K562 (cell line): Measurements from ENCODE around the gene RNASE7. TPM values are rescaled to one million over a fixed set of nuclear protein-coding genes. Genes with fewer than 3 reads are reported as not detected.

ENCODE experiments used
- ATAC-seq: fragments of 200-7000 bp; cut with Tn5 transposase; 3 replicates; pipeline ENCODE4 v1.9.1; 2020; ENCODE audit warnings: moderate library complexity
- BruUV-seq: library from RNA; stranded (reverse); fragments of 400-500 nt; replicated peaks from 2 replicates; lab custom pipeline; 2021; lab: Mats Ljungman, UMichigan
- CTCF ChIA-PET: fragments of 300-600 bp; formaldehyde crosslinking; extraction: SDS; loops from one replicate; lab custom pipeline; 2021; ENCODE audit warnings: low intra/inter-chr PET ratio; lab: Yijun Ruan, JAX
- POLR2A ChIA-PET: fragments of 300-600, 350-650 bp; sonication (Branson Sonifier 250); formaldehyde crosslinking; extraction: SDS; loops from one replicate; lab custom pipeline; 2021; ENCODE audit warnings: antibody characterized with exemption, inconsistent platforms; lab: Yijun Ruan, JAX
- DNase-seq, 4 experiments: peaks; one replicate each; pipeline versions ENCODE4 v3.0.0 to v3.0.0-alpha.2; 2011 to 2018; ENCODE audit warnings: low spot score in 3 of 4, mixed read lengths in 3 of 4; ENCODE audit errors: extremely low read depth in 1 of 4
- FAIRE-seq: peaks from 2 replicates; lab custom pipeline; 2011; peaks lifted over from hg19 to GRCh38; lab: Jason Lieb, UNC
- H2AFZ ChIP-seq: 2 replicates; pipeline ENCODE4 v1.6.0; 2011; ENCODE audit warnings: low read depth, low read length, control low read depth, inconsistent platforms
- H3K27ac ChIP-seq: fragments of 200-600 bp; 3 replicates; pipeline ENCODE4 v1.8.0; 2011; ENCODE audit warnings: low read depth, mild to moderate bottlenecking, control low read depth, inconsistent platforms, low read length, moderate library complexity, mixed read lengths; ENCODE audit errors: extremely low read depth
- H3K27me3 ChIP-seq, 2 experiments: fragments of 300-600 bp in 1 of 2; 2 replicates in 1 of 2; 3 replicates in 1 of 2; pipeline versions ENCODE4 v1.6.0 to v1.8.0; 2011; ENCODE audit warnings: inconsistent platforms in 2 of 2, low read length in 2 of 2, mild to moderate bottlenecking in 1 of 2, mixed read lengths in 1 of 2, moderate library complexity in 1 of 2; ENCODE audit not compliant: control insufficient read depth in 2 of 2, insufficient read depth in 2 of 2
- H3K36me3 ChIP-seq: fragments of 300-600 bp; 3 replicates; pipeline ENCODE4 v1.8.0; 2011; ENCODE audit warnings: mild to moderate bottlenecking, low read length, inconsistent platforms; ENCODE audit not compliant: control insufficient read depth, insufficient read depth
- H3K4me1 ChIP-seq, 2 experiments: fragments of 200-600 bp in 1 of 2; replicated peaks in 1 of 2; 2 replicates in 1 of 2; 3 replicates in 1 of 2; pipeline versions ENCODE4 v1.5.1 to v1.8.0; 2011; ENCODE audit warnings: inconsistent platforms in 2 of 2, low read length in 2 of 2, mild to moderate bottlenecking in 1 of 2, mixed read lengths in 1 of 2, moderate library complexity in 1 of 2; ENCODE audit not compliant: control insufficient read depth in 2 of 2, insufficient read depth in 2 of 2
- H3K4me2 ChIP-seq: 2 replicates; pipeline ENCODE4 v1.6.1; 2011; ENCODE audit warnings: low read length, control low read depth, inconsistent platforms, mixed read lengths; ENCODE audit not compliant: insufficient read depth
- H3K4me3 ChIP-seq: fragments of 200-600 bp; sonication (generic), shearing (Covaris generic); 2 replicates; pipeline ENCODE4 v1.5.1; 2016; ENCODE audit warnings: control low read depth, inconsistent platforms
- H3K79me2 ChIP-seq: fragments of 200-600 bp; 3 replicates; pipeline ENCODE4 v1.8.0; 2011; ENCODE audit warnings: low read length, inconsistent platforms; ENCODE audit not compliant: control insufficient read depth, insufficient read depth
- H3K9ac ChIP-seq, 2 experiments: 2 replicates each; pipeline versions ENCODE4 v1.6.0 to v1.6.1; 2011; ENCODE audit warnings: low read depth in 2 of 2, low read length in 2 of 2, control low read depth in 1 of 2, inconsistent platforms in 1 of 2, mild to moderate bottlenecking in 1 of 2, mixed read lengths in 1 of 2; ENCODE audit not compliant: insufficient read depth in 1 of 2
- H3K9me1 ChIP-seq: one replicate; pipeline ENCODE4 v1.6.0; 2011; ENCODE audit warnings: inconsistent platforms, mild to moderate bottlenecking, low read length, moderate library complexity; ENCODE audit not compliant: control insufficient read depth, insufficient read depth
- H3K9me3 ChIP-seq: replicated peaks from 2 replicates; pipeline ENCODE4 v1.5.1; 2011; ENCODE audit warnings: low read depth, low read length, inconsistent platforms; ENCODE audit not compliant: control insufficient read depth, insufficient read depth
- H4K20me1 ChIP-seq: replicated peaks from 2 replicates; pipeline ENCODE4 v1.6.1; 2011; ENCODE audit warnings: low read length, inconsistent platforms, mixed read lengths; ENCODE audit not compliant: control insufficient read depth, insufficient read depth
- CBX5 ChIP-seq: IDR thresholded peaks from 2 replicates; pipeline ENCODE4 v1.6.1; 2014; ENCODE audit warnings: low read depth, borderline replicate concordance
- CREB3L1 ChIP-seq: fragments of 450-650 bp; IDR thresholded peaks from 2 replicates; pipeline ENCODE4 v1.6.1; 2014; ENCODE audit warnings: low read depth, mild to moderate bottlenecking, moderate library complexity, borderline replicate concordance
- DNMT1 ChIP-seq: fragments of 450-650 bp; IDR thresholded peaks from 2 replicates; pipeline ENCODE4 v1.6.1; 2016; ENCODE audit warnings: antibody characterized with exemption, mild to moderate bottlenecking
- E2F3 ChIP-seq: fragments of 250-450 bp; sonication (Bioruptor Pico); IDR thresholded peaks from 2 replicates; pipeline ENCODE4 v1.4.0; 2020; ENCODE audit warnings: mild to moderate bottlenecking
- MECOM ChIP-seq: fragments of 250-450 bp; sonication (Bioruptor Pico); IDR thresholded peaks from 2 replicates; pipeline ENCODE4 v1.8.0; 2022; ENCODE audit warnings: inconsistent platforms
- MEF2D ChIP-seq: conservative IDR thresholded peaks from 2 replicates; pipeline ENCODE4 v1.6.1; 2016; ENCODE audit warnings: low read depth, missing genetic modification characterization, missing compliant biosample characterization
- MXD1 ChIP-seq: fragments of 250-450 bp; sonication (Bioruptor Pico); IDR thresholded peaks from 2 replicates; pipeline ENCODE4 v1.8.0; 2021; ENCODE audit warnings: borderline replicate concordance, mild to moderate bottlenecking, moderate library complexity; ENCODE audit not compliant: poor library complexity, severe bottlenecking
- NR1H2 ChIP-seq: sonication (generic); formaldehyde crosslinking; IDR thresholded peaks from 2 replicates; pipeline ENCODE4 v1.4.0; 2020; ENCODE audit warnings: mild to moderate bottlenecking, missing genetic modification reagents
- NR2C2 ChIP-seq, 2 experiments: fragments of 200-800 bp in 1 of 2; sonication (Bioruptor generic) in 1 of 2; sonication (generic) in 1 of 2; formaldehyde crosslinking in 1 of 2; IDR thresholded peaks; 2 replicates each; pipeline versions ENCODE4 v1.6.1 to v1.8.0; 2016 to 2022; ENCODE audit warnings: mild to moderate bottlenecking in 1 of 2, missing compliant biosample characterization in 1 of 2, missing genetic modification characterization in 1 of 2, missing genetic modification reagents in 1 of 2
- RNF2 ChIP-seq: sonication (generic); IDR thresholded peaks from 2 replicates; pipeline ENCODE4 v1.6.1; 2016
- ZNF217 ChIP-seq: sonication (generic); formaldehyde crosslinking; IDR thresholded peaks from 2 replicates; pipeline ENCODE4 v1.8.0; 2022; ENCODE audit warnings: mild to moderate bottlenecking, missing genetic modification reagents
- WGBS: fragments of 100-300 bp; shearing (Covaris generic); methylation state at CpG from one replicate; pipeline ENCODE4 v1.1.6; 2016; ENCODE audit warnings: low coverage, mixed read lengths; ENCODE audit not compliant: insufficient coverage; ENCODE audit errors: missing lambda C conversion rate; 5-methylcytosine and 5-hydroxymethylcytosine counted together
- in situ Hi-C: fragments of 300-500 bp; cut with MboI; formaldehyde crosslinking; loops from 4 replicates; pipeline ENCODE4 v1.15.0; 2018; ENCODE audit warnings: inconsistent platforms, mixed read lengths
- intact Hi-C: fragments of 100-400 bp; cut with micrococcal nuclease; formaldehyde crosslinking; loops from 2 replicates; pipeline ENCODE4 v1.14.2; 2022
- polyA plus RNA-seq, 8 experiments: library from polyadenylated mRNA; depleted of rRNA in 4 of 8; stranded (reverse) in 5 of 8; unstranded in 3 of 8; fragments of >200 nt; fragmentation: Nextera tagmentation in 2 of 8; fragmentation: Illumina TruSeq in 1 of 8; extraction: Ambion mirVana in 2 of 8; extraction: Trizol in 1 of 8; gene quantifications; 2 replicates each; pipeline versions ENCODE4 v1.2.1 to v1.2.3, GENCODE V29; 2011 to 2014; ENCODE audit warnings: inconsistent platforms in 1 of 8, missing spikeins in 1 of 8
- total RNA-seq, 7 experiments: library from RNA; depleted of rRNA in 6 of 7; stranded (reverse); fragments of >200 nt in 6 of 7; fragmentation: Illumina TruSeq in 2 of 7; extraction: Trizol in 2 of 7; gene quantifications; 2 replicates each; pipeline versions ENCODE4 v1.2.1 to v1.2.3, GENCODE V29; 2011 to 2021; ENCODE audit warnings: low replicate concordance in 1 of 7

Gene RNASE7
- total and polyA plus RNA-seq, 9 of the 15 experiments (the other 6 are each of a cell fraction or from before 2014, with no cell fraction given) = not detected

- no peaks in the 10 kb centered on the region for H3K9me1 ChIP-seq
- H3K27me3 ChIP-seq = no peaks in the 10 kb centered on the region
- POLR2A ChIA-PET = interaction anchor here (0.8 to 1.0 kb wide), 4 partner anchors 16 to 111 kb away, joined by 3 read pairs; no protein-coding TSS in a partner anchor
- 52% methylated on average over 3 of the region's 3 CpGs for WGBS
- intact Hi-C loops = no loop called here
- no peak for ATAC-seq
- peaks cover 34% of the 10 kb centered on the region for H3K36me3 ChIP-seq
- no peak overlapping the region for H2AFZ ChIP-seq
- H3K4me2 ChIP-seq = no peak overlapping the region
- in situ Hi-C loops = no loop called here
- no peak overlapping the region for H3K27ac ChIP-seq
- H3K4me3 ChIP-seq = no peak overlapping the region
- H3K4me1 ChIP-seq = peaks cover 5 to 13% of the 10 kb centered on the region in 2 experiments; a peak in 3 of 5 replicates
- H3K79me2 ChIP-seq = no peaks in the 10 kb centered on the region
- no peak for FAIRE-seq
- DNase-seq = no peak
- CTCF ChIA-PET = no interaction called here
- TF ChIP-seq MEF2D (no peak), MECOM (CRISPR knock-in tag) (no peak), CBX5 (no peak), NR2C2 (CRISPR knock-in tag; IDR thresholded peaks at IDR 0.05) (no peak), NR2C2 (tag; IDR thresholded peaks at IDR 0.05) (no peak), E2F3 (CRISPR knock-in tag) (no peak), CREB3L1 (no peak), RNF2 (no peak), NR1H2 (CRISPR knock-in tag) (no peak), DNMT1 (no peak), ZNF217 (CRISPR knock-in tag) (no peak), MXD1 (CRISPR knock-in tag) (no peak)
- H3K9me3 ChIP-seq = no peaks in the 10 kb centered on the region
- no peaks in the 10 kb centered on the region for H4K20me1 ChIP-seq
- BruUV-seq = no TSS peak
- H3K9ac ChIP-seq = no peak overlapping the region
Observed at GRCh38 chr14:20998139-20998538, 44.0 kb upstream of the RNASE7 start.
